Measurements from ENCODE around the gene TSEN34. TPM values are rescaled to one million over a fixed set of nuclear protein-coding genes. Genes with fewer than 3 reads are reported as not detected.

Gene TSEN34
- 80.8 to 131 TPM (median 123 TPM) in 5 replicates for total RNA-seq (2022; extraction: Qiagen RNA extraction; ENCODE audit: low read depth)

DNA sequence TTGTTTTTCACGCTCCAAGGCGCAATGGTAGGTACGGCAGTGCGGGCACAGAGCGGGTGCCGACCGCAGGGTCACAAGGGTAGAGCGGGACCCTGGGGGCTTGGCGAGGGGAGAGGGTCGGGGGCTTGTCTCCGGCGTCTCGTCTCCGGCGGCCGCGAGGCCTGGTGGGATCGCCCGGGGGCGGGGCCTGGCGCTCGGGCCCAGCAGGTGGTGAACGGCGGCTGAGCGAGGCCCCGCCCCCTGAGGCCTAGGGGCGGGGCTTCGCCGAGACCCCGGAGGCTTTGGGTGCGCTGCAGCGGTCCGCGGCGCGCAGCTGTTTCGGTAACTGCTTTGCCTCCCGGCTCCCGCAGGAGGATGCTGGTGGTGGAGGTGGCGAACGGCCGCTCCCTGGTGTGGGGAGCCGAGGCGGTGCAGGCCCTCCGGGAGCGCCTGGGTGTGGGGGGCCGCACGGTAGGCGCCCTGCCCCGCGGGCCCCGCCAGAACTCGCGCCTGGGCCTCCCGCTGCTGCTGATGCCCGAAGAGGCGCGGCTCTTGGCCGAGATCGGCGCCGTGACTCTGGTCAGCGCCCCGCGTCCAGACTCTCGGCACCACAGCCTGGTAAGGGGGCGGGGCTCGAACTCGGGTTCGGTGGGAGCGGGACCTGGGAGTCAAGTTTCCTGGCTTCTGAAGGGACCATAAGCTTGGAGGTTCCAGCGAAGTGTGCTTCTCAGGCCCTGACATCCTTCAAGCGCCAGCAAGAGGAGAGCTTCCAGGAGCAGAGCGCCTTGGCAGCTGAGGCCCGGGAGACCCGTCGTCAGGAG is at the start of gene TSEN34:
TSS of gene TSEN34 (plus strand) at position 298 of the 800 bp plus-strand sequence. CDS start at position 355, 57 bp downstream.

DNA sequence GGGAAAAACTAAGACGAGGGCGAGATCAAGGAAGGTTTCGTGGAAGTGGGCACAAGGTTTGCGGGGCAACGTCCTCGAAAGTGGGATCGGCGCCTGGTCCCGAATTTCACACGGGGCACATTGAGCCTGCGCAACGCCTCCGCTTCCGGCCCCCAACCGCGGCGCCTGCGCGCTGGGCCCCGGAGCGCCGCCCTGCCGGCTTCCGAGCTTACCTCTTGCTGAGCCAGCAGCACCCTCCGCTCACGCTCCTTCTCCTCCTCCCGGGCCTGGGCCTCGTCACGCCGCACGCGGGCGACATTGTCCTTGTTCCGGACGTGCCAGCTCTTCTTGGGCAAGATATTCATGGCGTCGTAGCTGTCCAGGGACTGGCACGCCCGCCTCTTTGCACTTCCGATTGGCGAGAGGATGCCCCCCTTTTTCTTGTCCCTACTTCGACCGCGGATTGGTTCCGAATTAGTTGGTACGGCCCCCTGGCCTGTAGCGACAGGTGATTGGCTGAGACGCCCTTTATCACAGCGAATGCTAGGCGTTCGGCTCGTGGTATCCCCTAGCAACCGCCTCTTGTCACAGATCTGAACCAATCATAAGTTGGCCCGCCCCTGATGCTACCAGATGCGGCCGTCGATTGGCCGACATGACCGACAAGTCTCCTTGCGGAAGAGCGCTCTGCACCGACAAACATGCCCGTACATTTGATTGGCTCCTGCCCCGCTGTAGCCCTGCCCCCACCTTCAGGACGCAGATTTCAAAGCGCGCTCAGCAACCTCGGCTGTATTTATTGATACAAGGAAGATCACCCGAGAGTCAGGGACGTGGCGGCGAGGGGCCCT is 31.5 kb upstream of the TSEN34 start, which contains the start of gene LENG1:
TSS of gene LENG1 (minus strand) at position 370 of the 830 bp plus-strand sequence. CDS start at position 344, 26 bp downstream.

DNA sequence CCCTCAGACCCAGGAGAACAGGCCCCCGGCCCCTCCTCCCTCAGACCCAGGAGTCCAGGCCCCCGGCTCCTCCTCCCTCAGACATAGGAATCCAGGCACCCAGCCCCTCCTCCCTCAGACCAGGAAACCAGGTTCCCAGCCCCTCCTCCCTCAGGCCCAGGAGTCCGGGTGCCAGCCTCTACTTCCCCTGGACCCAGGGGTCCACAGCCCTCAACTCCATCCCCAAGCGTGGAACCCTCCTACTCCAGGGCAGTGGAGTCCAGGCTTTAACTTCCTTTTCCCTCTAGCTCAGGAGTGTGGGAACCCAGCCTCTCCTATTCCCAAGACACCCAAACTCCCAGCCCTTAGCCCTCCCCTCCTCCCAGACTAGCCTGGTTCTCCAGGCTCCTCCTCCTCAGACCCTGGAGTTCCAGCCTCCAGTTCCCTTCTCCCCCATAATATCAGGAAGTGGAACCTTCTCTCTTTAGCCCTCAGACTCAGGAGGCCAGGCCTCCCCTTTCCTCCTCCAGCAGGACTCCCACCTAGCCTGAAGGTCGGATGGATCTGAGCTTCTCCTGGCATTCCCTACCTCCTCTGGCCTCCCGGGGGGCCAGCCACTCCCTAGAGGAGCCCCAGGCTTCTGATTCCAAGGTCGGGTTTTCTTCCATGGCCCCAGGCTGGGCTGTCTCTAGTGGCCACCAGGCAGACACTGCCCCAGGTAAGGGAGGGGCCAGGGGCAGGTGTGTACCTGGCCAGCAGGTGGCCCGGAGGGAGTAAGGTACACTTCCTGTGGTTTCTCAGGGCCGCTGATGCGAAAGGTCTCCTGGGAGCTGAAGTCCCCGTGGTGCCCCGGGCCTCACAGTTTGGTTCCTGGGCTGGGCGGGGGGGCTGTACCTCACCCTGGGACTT is 18.4 kb upstream of the TSEN34 start, which contains the start of gene TMC4:
TSS of gene TMC4 (minus strand) at position 690 of the 888 bp plus-strand sequence. CDS start at position 647, 43 bp downstream.

DNA sequence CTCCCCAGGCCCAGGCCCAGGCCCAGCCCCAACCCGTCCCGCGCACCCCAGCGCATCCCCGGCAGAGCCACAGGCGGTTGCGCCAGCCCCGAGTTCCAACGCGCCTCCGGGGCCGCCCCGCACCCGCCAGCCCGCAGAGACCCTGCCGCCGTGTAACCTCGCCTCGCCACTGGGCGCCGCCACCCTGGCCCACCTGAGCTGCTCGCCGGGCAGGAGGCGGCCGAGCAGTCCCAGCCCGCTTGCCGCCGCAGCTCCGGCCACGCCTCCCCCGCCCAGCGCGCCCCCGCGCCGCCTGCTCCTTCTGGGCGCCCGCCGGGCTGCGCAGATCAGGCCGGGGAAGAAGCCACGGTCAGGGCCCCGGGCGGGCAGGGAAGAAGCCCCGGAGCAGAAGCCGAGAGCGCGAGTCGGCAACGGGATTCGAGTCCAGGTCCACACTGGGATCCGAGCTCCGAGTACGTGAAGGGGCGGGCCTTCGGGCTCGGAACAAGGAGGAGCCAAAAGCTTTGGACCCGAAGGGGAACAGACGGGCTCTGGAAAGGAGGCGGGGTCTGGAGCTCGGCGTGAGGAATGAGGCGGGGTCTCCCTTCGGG is 1.9 kb upstream of the TSEN34 start, which contains the start of gene MBOAT7:
TSS of gene MBOAT7 (minus strand) at position 436 of the 590 bp plus-strand sequence. CDS start 1,072 bp downstream, outside the sequence.

DNA sequence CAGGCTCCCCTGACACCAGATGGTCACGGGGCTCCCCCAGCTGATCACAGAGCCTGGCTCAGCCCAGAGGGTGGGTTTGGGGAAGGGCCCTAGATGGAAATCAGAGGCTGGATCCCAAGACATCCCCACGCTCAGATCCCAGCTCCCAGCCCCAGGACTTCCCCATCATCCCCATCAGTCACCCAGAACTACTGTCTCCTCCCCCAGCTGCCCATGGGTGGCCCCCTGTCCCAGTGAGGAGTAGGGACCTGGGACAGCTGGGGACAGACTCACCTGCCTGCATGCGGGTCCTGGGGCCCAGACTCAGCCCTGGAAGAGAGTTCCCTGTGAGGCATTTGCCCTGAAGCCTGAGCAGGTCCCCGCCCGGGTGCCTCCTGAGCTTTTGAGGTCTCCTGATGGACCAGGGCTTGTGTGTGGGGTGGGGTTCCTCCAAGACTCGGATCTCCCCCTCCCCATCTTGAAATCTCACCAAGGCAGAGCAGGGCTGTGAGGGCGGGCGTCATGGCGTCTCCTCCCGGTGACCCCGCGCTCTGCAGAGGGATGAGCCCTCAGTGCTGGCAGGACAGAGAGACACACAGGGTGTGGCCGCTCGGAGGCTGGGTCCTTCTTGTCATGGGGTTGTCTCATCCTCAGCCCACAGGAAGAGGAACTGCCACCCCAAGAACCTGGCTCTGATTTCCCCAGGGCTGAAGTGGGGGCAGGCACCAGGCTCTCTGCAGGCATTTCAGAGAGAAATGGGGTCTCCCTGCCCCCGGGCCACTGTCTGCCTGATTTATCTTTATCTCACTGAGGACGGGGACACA is 31.6 kb downstream of the TSEN34 start, which contains the start of gene LILRB3:
TSS of gene LILRB3 (minus strand) at position 534 of the 803 bp plus-strand sequence. CDS start at position 503, 31 bp downstream.

DNA sequence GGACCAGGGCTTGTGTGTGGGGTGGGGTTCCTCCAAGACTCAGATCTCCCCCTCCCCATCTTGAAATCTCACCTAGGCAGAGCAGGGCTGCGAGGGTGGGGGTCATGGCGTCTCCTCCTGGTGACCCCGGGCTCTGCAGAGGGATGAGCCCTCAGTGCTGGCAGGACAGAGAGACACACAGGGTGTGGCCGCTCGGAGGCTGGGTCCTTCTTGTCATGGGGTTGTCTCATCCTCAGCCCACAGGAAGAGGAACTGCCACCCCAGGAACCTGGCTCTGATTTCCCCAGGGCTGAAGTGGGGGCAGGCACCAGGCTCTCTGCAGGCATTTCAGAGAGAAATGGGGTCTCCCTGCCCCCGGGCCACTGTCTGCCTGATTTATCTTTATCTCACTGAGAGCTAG is 51.5 kb downstream of the TSEN34 start, which contains the start of gene LILRA6:
TSS of gene LILRA6 (minus strand) at position 145 of the 400 bp plus-strand sequence.

Other genes with a start within 250 kb of the TSEN34 start
- gene CACNG8, start 228.4 kb upstream of the TSEN34 start, total RNA-seq (2022; extraction: Qiagen RNA extraction; ENCODE audit: low read depth): 1.2 to 1.9 TPM (median 1.7 TPM) in 5 replicates
- gene CACNG6, start 199.7 kb upstream of the TSEN34 start, total RNA-seq (2022; extraction: Qiagen RNA extraction; ENCODE audit: low read depth): 9.7 to 13.4 TPM (median 10.8 TPM) in 5 replicates
- 0.35 to 0.81 TPM (median 0.79 TPM) in 4 of 5 replicates, not detected in the other for gene VSTM1, start 127.4 kb upstream of the TSEN34 start, total RNA-seq (2022; extraction: Qiagen RNA extraction; ENCODE audit: low read depth)
- gene TARM1, start 109.9 kb upstream of the TSEN34 start, total RNA-seq (2022; extraction: Qiagen RNA extraction; ENCODE audit: low read depth): not detected in 5 replicates
- gene OSCAR, start 90.5 kb upstream of the TSEN34 start, total RNA-seq (2022; extraction: Qiagen RNA extraction; ENCODE audit: low read depth): 0.21 to 0.51 TPM (median 0.30 TPM) in 5 replicates
- gene NDUFA3, start 88.5 kb upstream of the TSEN34 start, total RNA-seq (2022; extraction: Qiagen RNA extraction; ENCODE audit: low read depth): 194 to 262 TPM (median 237 TPM) in 5 replicates
- gene TFPT, start 75.7 kb upstream of the TSEN34 start, total RNA-seq (2022; extraction: Qiagen RNA extraction; ENCODE audit: low read depth): 21.9 to 25.5 TPM (median 23.0 TPM) in 5 replicates
- 112 to 122 TPM (median 116 TPM) in 5 replicates for gene PRPF31, start 75.6 kb upstream of the TSEN34 start, total RNA-seq (2022; extraction: Qiagen RNA extraction; ENCODE audit: low read depth)
- gene CNOT3, start 53.5 kb upstream of the TSEN34 start, total RNA-seq (2022; extraction: Qiagen RNA extraction; ENCODE audit: low read depth): 60.9 to 77.0 TPM (median 70.0 TPM) in 5 replicates
- gene LENG1, start 31.6 kb upstream of the TSEN34 start, total RNA-seq (2022; extraction: Qiagen RNA extraction; ENCODE audit: low read depth): 6.7 to 9.8 TPM (median 9.1 TPM) in 5 replicates
- 0.24 to 1.5 TPM (median 1.3 TPM) in 5 replicates for gene TMC4, start 18.1 kb upstream of the TSEN34 start, total RNA-seq (2022; extraction: Qiagen RNA extraction; ENCODE audit: low read depth)
- gene MBOAT7, start 1.7 kb upstream of the TSEN34 start, total RNA-seq (2022; extraction: Qiagen RNA extraction; ENCODE audit: low read depth): 126 to 174 TPM (median 157 TPM) in 5 replicates
- gene RPS9, start 9.6 kb downstream of the TSEN34 start, total RNA-seq (2022; extraction: Qiagen RNA extraction; ENCODE audit: low read depth): 2,035 to 2,508 TPM (median 2,323 TPM) in 5 replicates
- 0.05 to 0.11 TPM (median 0.06 TPM) in 3 of 5 replicates, not detected in the others for gene LILRB3, start 31.7 kb downstream of the TSEN34 start, total RNA-seq (2022; extraction: Qiagen RNA extraction; ENCODE audit: low read depth)
- 0.03 to 0.07 TPM in 2 of 5 replicates, not detected in the others for gene LILRA6, start 51.5 kb downstream of the TSEN34 start, total RNA-seq (2022; extraction: Qiagen RNA extraction; ENCODE audit: low read depth)
- 0.03 to 0.06 TPM in 2 of 5 replicates, not detected in the others for gene LILRB5, start 66.0 kb downstream of the TSEN34 start, total RNA-seq (2022; extraction: Qiagen RNA extraction; ENCODE audit: low read depth)
- 0.14 TPM in 1 of 5 replicates, not detected in the others for gene LILRB2, start 89.8 kb downstream of the TSEN34 start, total RNA-seq (2022; extraction: Qiagen RNA extraction; ENCODE audit: low read depth)
- gene LILRA5, start 121.9 kb downstream of the TSEN34 start, total RNA-seq (2022; extraction: Qiagen RNA extraction; ENCODE audit: low read depth): not detected in 5 replicates
- not detected in 5 replicates for gene LILRA4, start 147.9 kb downstream of the TSEN34 start, total RNA-seq (2022; extraction: Qiagen RNA extraction; ENCODE audit: low read depth)
- 0.08 to 0.12 TPM in 2 of 5 replicates, not detected in the others for gene LAIR1, start 173.6 kb downstream of the TSEN34 start, total RNA-seq (2022; extraction: Qiagen RNA extraction; ENCODE audit: low read depth)
- 0.10 TPM in 1 of 5 replicates, not detected in the others for gene TTYH1, start 224.2 kb downstream of the TSEN34 start, total RNA-seq (2022; extraction: Qiagen RNA extraction; ENCODE audit: low read depth)

All from A549 treated with CpdA at 1 μM for 4 hours (cell line).